ENCODE measurements around the gene TAP1. TPM values are rescaled to one million over a fixed set of nuclear protein-coding genes. Genes with fewer than 3 reads are reported as not detected.

The TAP1 gene
- total RNA-seq, 1 donor from 2014 or later = 10.3 TPM

Other genes starting within 250 kb of the TAP1 start
- not detected in 3 replicates for gene HLA-DQA1, start 216.3 kb downstream of the TAP1 start, total RNA-seq
- gene HLA-DQB1, start 187.0 kb downstream of the TAP1 start, total RNA-seq = 9.0 to 9.8 TPM (median 9.7 TPM) in 3 replicates
- gene HLA-DQA2, start 112.3 kb downstream of the TAP1 start, total RNA-seq = not detected in 3 replicates
- not detected in 3 replicates for gene HLA-DQB2, start 90.2 kb downstream of the TAP1 start, total RNA-seq
- 0.35 to 0.52 TPM (median 0.45 TPM) in 3 replicates for gene HLA-DOB, start 36.7 kb downstream of the TAP1 start, total RNA-seq
- gene TAP2, start 15.0 kb downstream of the TAP1 start, total RNA-seq = 22.9 to 24.2 TPM (median 23.6 TPM) in 3 replicates
- gene PSMB8, start 9.7 kb downstream of the TAP1 start, total RNA-seq = 12.3 to 14.2 TPM (median 14.1 TPM) in 3 replicates
- 0.81 to 0.82 TPM in 2 of 3 replicates, not detected in the other for gene PSMB9, start 488 bp upstream of the TAP1 start, total RNA-seq
- gene HLA-DMB, start 87.3 kb upstream of the TAP1 start, total RNA-seq = not detected in 3 replicates
- gene HLA-DMA, start 99.4 kb upstream of the TAP1 start, total RNA-seq = 1.7 to 2.1 TPM (median 2.0 TPM) in 3 replicates
- gene BRD2, start 114.9 kb upstream of the TAP1 start, total RNA-seq = 235 to 261 TPM (median 246 TPM) in 3 replicates
- 4.8 to 6.1 TPM (median 5.8 TPM) in 3 replicates for gene HLA-DOA, start 155.9 kb upstream of the TAP1 start, total RNA-seq
- gene HLA-DPA1, start 219.9 kb upstream of the TAP1 start, total RNA-seq = 2.0 to 2.2 TPM (median 2.0 TPM) in 3 replicates
- 12.0 to 12.7 TPM (median 12.0 TPM) in 3 replicates for gene HLA-DPB1, start 222.3 kb upstream of the TAP1 start, total RNA-seq

Data from mesothelial cell of epicardium (in vitro differentiated cells).